Keratinocyte (primary cell): Measurements from ENCODE around the gene STXBP2. TPM values are rescaled to one million over a fixed set of nuclear protein-coding genes. Genes with fewer than 3 reads are reported as not detected.

ENCODE experiments used
- DNase-seq: peaks from one replicate; pipeline ENCODE4 v3.0.0-alpha.2; 2011; ENCODE audit warnings: low read depth, missing footprints, low spot score
- FAIRE-seq: peaks from 2 replicates; lab custom pipeline; 2011; peaks lifted over from hg19 to GRCh38; lab: Jason Lieb, UNC
- H2AFZ ChIP-seq: 2 replicates; pipeline ENCODE4 v1.6.0; 2012; ENCODE audit warnings: low read length, control low read depth, inconsistent platforms; ENCODE audit not compliant: control insufficient read depth
- H3K27ac ChIP-seq: 2 replicates; pipeline ENCODE4 v1.5.1; 2011; ENCODE audit warnings: low read length; ENCODE audit not compliant: control insufficient read depth, insufficient read depth
- H3K27me3 ChIP-seq: 3 replicates; pipeline ENCODE4 v1.6.0; 2011; ENCODE audit warnings: low read length; ENCODE audit not compliant: control insufficient read depth, insufficient read depth; ENCODE audit errors: extremely low read depth
- H3K36me3 ChIP-seq, 2 experiments: 2 replicates in 1 of 2; 3 replicates in 1 of 2; pipeline ENCODE4 v1.5.1; 2011; ENCODE audit warnings: low read length in 2 of 2, mild to moderate bottlenecking in 1 of 2; ENCODE audit not compliant: control insufficient read depth in 2 of 2, insufficient read depth in 2 of 2; ENCODE audit errors: extremely low read depth in 1 of 2
- H3K4me1 ChIP-seq: 3 replicates; pipeline ENCODE4 v1.5.1; 2011; ENCODE audit warnings: low read length; ENCODE audit not compliant: control insufficient read depth, insufficient read depth; ENCODE audit errors: extremely low read depth
- H3K4me2 ChIP-seq: 3 replicates; pipeline ENCODE4 v1.6.0; 2011; ENCODE audit warnings: low read depth, low read length; ENCODE audit not compliant: control insufficient read depth, insufficient read depth; ENCODE audit errors: extremely low read depth
- H3K4me3 ChIP-seq, 3 experiments: fragments of 200-600 bp in 1 of 3; sonication (generic) in 1 of 3; 2 replicates in 2 of 3; 3 replicates in 1 of 3; pipeline ENCODE4 v1.5.1; 2011 to 2016; ENCODE audit warnings: low read length in 3 of 3, mild to moderate bottlenecking in 3 of 3, control low read depth in 2 of 3, inconsistent platforms in 1 of 3, low read depth in 1 of 3, mixed read lengths in 1 of 3, mixed run types in 1 of 3, moderate library complexity in 1 of 3; ENCODE audit not compliant: control insufficient read depth in 2 of 3, insufficient read depth in 2 of 3; ENCODE audit errors: extremely low read depth in 1 of 3
- H3K79me2 ChIP-seq: 2 replicates; pipeline ENCODE4 v1.6.0; 2012; ENCODE audit warnings: low read length; ENCODE audit not compliant: control insufficient read depth, insufficient read depth
- H3K9ac ChIP-seq: 3 replicates; pipeline ENCODE4 v1.6.0; 2011; ENCODE audit warnings: low read length; ENCODE audit not compliant: control insufficient read depth, insufficient read depth; ENCODE audit errors: extremely low read depth
- H3K9me1 ChIP-seq: 3 replicates; pipeline ENCODE4 v1.6.0; 2011; ENCODE audit warnings: low read length; ENCODE audit not compliant: control insufficient read depth, insufficient read depth; ENCODE audit errors: extremely low read depth
- H3K9me3 ChIP-seq: 2 replicates; pipeline ENCODE4 v1.5.1; 2012; ENCODE audit warnings: low read depth, low read length; ENCODE audit not compliant: control insufficient read depth
- H4K20me1 ChIP-seq: 3 replicates; pipeline ENCODE4 v1.6.0; 2011; ENCODE audit warnings: low read length; ENCODE audit not compliant: control insufficient read depth, insufficient read depth; ENCODE audit errors: extremely low read depth
- EZH2 ChIP-seq: IDR thresholded peaks from one replicate; pipeline ENCODE4 v1.6.1; 2012; ENCODE audit warnings: inconsistent platforms, mild to moderate bottlenecking, low read length, moderate library complexity
- dilution Hi-C: fragments of 300-500 bp; cut with MboI; formaldehyde crosslinking; loops from one replicate; pipeline ENCODE4 v1.7.0; 2020; ENCODE audit warnings: low sequenced_read_pairs; ENCODE audit not compliant: extremely low pct_ligation_motif_present
- polyA plus RNA-seq, 5 experiments: library from polyadenylated mRNA; depleted of rRNA in 3 of 5; stranded (reverse) in 3 of 5; stranded (forward) in 1 of 5; unstranded in 1 of 5; fragments of >200 nt; gene quantifications; 1 replicate in 1 of 5; 2 replicates in 3 of 5; 3 replicates in 1 of 5; pipeline versions ENCODE4 v1.2.1 to v1.2.3, GENCODE V29; 2011 to 2012; ENCODE audit warnings: missing spikeins in 2 of 5, low read depth in 1 of 5, low replicate concordance in 1 of 5
- TF ChIP-seq, protein P1 (sequence below), 3 experiments: IDR thresholded peaks in 1 of 3; conservative IDR thresholded peaks in 1 of 3; optimal IDR thresholded peaks in 1 of 3; 2 replicates in 2 of 3; 3 replicates in 1 of 3; pipeline versions ENCODE3 to v1.5.1; 2011; ENCODE audit warnings: low read length in 3 of 3, mild to moderate bottlenecking in 3 of 3, moderate library complexity in 2 of 3, control low read depth in 1 of 3, inconsistent platforms in 1 of 3; ENCODE audit not compliant: insufficient read depth in 2 of 3; ENCODE audit errors: extremely low read depth in 1 of 3

Gene STXBP2
- polyA plus RNA-seq, 1 donor (not counting 4 experiments of a cell fraction or from before 2014, with no cell fraction given): 58.8 TPM

DNA sequence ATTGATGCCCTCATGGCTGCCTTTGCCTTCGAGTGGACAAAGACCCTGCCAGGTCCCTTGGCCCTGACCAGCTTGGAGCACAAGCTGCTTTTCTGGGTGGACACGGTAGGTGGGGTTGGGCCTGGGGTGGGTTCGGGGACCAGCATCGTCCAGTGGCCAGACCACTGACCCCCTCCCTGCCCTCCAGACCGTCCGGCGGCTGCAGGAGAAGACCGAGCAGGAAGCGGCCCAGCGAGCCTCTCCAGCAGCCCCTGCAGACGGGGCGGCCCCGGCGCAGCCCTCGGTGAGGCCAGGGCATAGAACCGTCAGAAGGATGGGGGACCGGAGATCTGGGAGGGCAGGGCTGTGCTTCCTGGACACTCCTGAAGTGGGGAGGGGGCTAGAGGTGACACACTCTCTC lies 30.6 kb upstream of the STXBP2 start:
- no peaks in the 10 kb centered on the region for H3K9me3 ChIP-seq
- no peak overlapping the region for H3K27ac ChIP-seq
- H2AFZ ChIP-seq: no peak overlapping the region
- no peaks in the 10 kb centered on the region for H3K27me3 ChIP-seq
- no peak overlapping the region for H3K4me3 ChIP-seq
- H3K4me1 ChIP-seq: peaks cover 3% of the 10 kb centered on the region
- DNase-seq (no peak), FAIRE-seq (no peak)
- H3K9ac ChIP-seq: no peak overlapping the region
- TF ChIP-seq, protein P1, sequence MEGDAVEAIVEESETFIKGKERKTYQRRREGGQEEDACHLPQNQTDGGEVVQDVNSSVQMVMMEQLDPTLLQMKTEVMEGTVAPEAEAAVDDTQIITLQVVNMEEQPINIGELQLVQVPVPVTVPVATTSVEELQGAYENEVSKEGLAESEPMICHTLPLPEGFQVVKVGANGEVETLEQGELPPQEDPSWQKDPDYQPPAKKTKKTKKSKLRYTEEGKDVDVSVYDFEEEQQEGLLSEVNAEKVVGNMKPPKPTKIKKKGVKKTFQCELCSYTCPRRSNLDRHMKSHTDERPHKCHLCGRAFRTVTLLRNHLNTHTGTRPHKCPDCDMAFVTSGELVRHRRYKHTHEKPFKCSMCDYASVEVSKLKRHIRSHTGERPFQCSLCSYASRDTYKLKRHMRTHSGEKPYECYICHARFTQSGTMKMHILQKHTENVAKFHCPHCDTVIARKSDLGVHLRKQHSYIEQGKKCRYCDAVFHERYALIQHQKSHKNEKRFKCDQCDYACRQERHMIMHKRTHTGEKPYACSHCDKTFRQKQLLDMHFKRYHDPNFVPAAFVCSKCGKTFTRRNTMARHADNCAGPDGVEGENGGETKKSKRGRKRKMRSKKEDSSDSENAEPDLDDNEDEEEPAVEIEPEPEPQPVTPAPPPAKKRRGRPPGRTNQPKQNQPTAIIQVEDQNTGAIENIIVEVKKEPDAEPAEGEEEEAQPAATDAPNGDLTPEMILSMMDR (optimal IDR thresholded peaks at IDR 0.05 in 1 of 3, IDR thresholded peaks at IDR 0.05 in 1 of 3, conservative IDR thresholded peaks at IDR 0.05 in 1 of 3; ENCODE audit: extremely low read depth in 1 of 3, insufficient read depth in 2 of 3, low read length in 3 of 3): no peak
- no peak for TF ChIP-seq EZH2
- dilution Hi-C loops: no loop called here
- no peak overlapping the region for H3K4me2 ChIP-seq
- H4K20me1 ChIP-seq: no peaks in the 10 kb centered on the region
- no peaks in the 10 kb centered on the region for H3K79me2 ChIP-seq
- H3K36me3 ChIP-seq: peaks cover 8 to 13% of the 10 kb centered on the region in 2 experiments
- no peaks in the 10 kb centered on the region for H3K9me1 ChIP-seq

DNA sequence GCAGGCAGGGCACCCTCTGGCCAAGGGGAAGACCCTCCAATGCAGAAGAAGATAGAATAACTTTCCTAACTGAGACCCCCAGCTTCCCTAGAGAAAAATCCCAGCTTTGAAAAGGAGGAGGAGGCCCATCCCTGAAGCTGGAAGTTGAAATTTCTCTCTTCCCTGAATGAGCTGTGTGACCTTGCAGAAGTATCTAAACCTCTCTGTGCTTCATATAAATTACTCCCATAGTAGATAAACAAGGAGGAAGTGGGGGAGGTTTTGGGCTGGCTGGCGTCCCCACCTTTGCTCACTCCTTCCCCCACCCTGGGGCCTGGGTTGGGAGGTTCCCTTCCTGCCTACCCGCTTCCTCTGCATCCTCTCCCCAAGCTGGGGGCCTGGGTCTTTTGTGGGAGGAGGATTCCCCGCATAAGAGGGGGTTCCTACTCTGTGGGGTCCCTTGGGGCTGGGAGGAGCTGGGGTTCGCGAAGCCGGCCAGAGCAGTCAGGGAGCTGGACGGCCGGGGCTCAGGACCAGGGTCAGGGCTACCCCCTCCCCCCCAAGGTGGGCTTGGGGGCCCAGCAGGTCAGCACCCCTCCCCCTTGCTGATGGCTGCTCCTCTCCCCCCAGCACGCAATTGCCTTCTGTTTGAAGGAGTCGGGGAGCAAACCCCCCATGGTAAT lies 29.6 kb upstream of the STXBP2 start:
- FAIRE-seq (no peak), DNase-seq (no peak)
- H3K4me1 ChIP-seq: peaks cover under 1% of the 10 kb centered on the region
- no peaks in the 10 kb centered on the region for H3K27me3 ChIP-seq
- H3K9me1 ChIP-seq: no peaks in the 10 kb centered on the region
- H2AFZ ChIP-seq: no peak overlapping the region
- H3K79me2 ChIP-seq: no peaks in the 10 kb centered on the region
- no peak overlapping the region for H3K9ac ChIP-seq
- H3K4me3 ChIP-seq: no peak overlapping the region
- TF ChIP-seq, protein P1 (optimal IDR thresholded peaks at IDR 0.05 in 1 of 3, IDR thresholded peaks at IDR 0.05 in 1 of 3, conservative IDR thresholded peaks at IDR 0.05 in 1 of 3; ENCODE audit: extremely low read depth in 1 of 3, insufficient read depth in 2 of 3, low read length in 3 of 3): no peak
- TF ChIP-seq EZH2: no peak
- no peak overlapping the region for H3K4me2 ChIP-seq
- peaks cover 10 to 14% of the 10 kb centered on the region in 2 experiments for H3K36me3 ChIP-seq
- no peaks in the 10 kb centered on the region for H4K20me1 ChIP-seq
- no peak overlapping the region for H3K27ac ChIP-seq
- H3K9me3 ChIP-seq: no peaks in the 10 kb centered on the region
- dilution Hi-C loops: no loop called here
